ENCODE data around the gene ALDH3A2. TPM values are rescaled to one million over a fixed set of nuclear protein-coding genes. Genes with fewer than 3 reads are reported as not detected.

The ALDH3A2 gene
- total RNA-seq, 1 donor from 2014 or later = 138 TPM

- Mint-ChIP-seq H3K36me3 (no peaks in the 10 kb centered on the region), H3K27ac (no peak overlapping the region), H3K4me3 (no peak overlapping the region), H3K4me1 (peaks cover 49% of the 10 kb centered on the region), H3K27me3 (ENCODE audit: insufficient read depth, low read depth) (peaks cover 8% of the 10 kb centered on the region), H3K9me3 (no peaks in the 10 kb centered on the region)
- DNase-seq (ENCODE audit: low spot score) = no peak
- no peaks in the 10 kb centered on the region for H3K27me3 ChIP-seq
- no peak overlapping the region for H3K4me2 ChIP-seq
- no peak overlapping the region for H2AFZ ChIP-seq (replicated peaks)
- no peaks in the 10 kb centered on the region for H3K9me3 ChIP-seq (ENCODE audit: low read depth)
- no peaks in the 10 kb centered on the region for H4K20me1 ChIP-seq (ENCODE audit: low read depth)
- H3K79me2 ChIP-seq (ENCODE audit: low read depth) = no peaks in the 10 kb centered on the region
- H3F3A ChIP-seq (ENCODE audit: low read depth) = peaks cover 32% of the 10 kb centered on the region
- no peak overlapping the region for H3K27ac ChIP-seq
- peaks cover 50% of the 10 kb centered on the region for H3K4me1 ChIP-seq
- no peaks in the 10 kb centered on the region for H3K36me3 ChIP-seq
- no peak overlapping the region for H3K4me3 ChIP-seq
- no peak overlapping the region for H3K9ac ChIP-seq
- TF ChIP-seq EZH2phosphoT487 (IDR thresholded peaks at IDR 0.05) = no peak
- TF ChIP-seq, protein P1, sequence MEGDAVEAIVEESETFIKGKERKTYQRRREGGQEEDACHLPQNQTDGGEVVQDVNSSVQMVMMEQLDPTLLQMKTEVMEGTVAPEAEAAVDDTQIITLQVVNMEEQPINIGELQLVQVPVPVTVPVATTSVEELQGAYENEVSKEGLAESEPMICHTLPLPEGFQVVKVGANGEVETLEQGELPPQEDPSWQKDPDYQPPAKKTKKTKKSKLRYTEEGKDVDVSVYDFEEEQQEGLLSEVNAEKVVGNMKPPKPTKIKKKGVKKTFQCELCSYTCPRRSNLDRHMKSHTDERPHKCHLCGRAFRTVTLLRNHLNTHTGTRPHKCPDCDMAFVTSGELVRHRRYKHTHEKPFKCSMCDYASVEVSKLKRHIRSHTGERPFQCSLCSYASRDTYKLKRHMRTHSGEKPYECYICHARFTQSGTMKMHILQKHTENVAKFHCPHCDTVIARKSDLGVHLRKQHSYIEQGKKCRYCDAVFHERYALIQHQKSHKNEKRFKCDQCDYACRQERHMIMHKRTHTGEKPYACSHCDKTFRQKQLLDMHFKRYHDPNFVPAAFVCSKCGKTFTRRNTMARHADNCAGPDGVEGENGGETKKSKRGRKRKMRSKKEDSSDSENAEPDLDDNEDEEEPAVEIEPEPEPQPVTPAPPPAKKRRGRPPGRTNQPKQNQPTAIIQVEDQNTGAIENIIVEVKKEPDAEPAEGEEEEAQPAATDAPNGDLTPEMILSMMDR (IDR thresholded peaks at IDR 0.05) = no peak
Measured at GRCh38 chr17:19705201-19705600, 56.6 kb downstream of the ALDH3A2 start.

DNA sequence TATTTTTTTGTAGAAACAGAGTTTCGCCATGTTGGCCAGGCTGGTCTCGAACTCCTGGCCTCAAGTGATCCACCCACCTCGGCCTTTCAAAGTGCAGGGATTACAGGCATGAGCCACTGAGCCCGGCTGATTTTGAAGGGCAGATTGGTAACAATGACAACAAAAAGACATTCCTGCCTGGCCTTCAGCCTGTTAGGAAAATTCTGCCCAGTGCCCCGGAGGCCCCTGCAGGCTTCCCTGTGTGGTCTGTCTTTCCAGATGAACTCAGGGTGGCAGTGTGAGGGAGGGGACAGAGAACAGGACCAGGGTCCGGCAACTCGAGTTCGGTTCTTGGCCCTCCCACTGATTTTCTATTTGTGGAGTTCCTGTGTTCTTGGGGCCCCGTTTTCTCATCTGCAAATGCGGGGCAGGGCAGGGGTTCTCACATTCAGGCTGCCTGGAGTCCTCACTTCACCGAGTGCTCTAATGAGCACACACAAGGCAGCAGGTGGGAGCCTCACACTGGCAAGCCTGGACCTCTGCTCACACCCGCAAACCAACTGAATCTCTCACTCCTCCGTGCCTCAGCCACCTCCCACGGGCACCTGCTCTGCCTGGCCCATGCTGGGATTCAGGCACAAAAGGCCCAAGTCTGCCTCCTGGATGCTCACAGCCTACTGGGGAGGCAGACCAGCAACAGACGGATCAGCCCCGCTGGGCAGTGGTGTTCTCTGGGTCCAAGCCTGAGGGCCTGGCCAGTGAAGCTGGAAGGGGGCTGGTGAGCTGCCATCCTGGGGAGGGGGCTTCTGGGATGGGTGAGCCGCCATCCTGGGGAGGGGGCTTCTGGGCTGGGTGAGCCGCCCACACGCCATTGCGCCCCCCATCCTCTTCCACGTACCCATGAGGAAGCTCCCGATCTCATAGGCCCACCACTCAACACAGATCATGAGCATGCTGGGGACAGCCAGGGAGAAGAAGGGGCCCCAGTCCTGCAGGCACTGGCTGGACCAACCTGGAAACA, 57.5 kb downstream of the ALDH3A2 start:
- H3K4me1 Mint-ChIP-seq = peaks cover 49% of the 10 kb centered on the region

DNA sequence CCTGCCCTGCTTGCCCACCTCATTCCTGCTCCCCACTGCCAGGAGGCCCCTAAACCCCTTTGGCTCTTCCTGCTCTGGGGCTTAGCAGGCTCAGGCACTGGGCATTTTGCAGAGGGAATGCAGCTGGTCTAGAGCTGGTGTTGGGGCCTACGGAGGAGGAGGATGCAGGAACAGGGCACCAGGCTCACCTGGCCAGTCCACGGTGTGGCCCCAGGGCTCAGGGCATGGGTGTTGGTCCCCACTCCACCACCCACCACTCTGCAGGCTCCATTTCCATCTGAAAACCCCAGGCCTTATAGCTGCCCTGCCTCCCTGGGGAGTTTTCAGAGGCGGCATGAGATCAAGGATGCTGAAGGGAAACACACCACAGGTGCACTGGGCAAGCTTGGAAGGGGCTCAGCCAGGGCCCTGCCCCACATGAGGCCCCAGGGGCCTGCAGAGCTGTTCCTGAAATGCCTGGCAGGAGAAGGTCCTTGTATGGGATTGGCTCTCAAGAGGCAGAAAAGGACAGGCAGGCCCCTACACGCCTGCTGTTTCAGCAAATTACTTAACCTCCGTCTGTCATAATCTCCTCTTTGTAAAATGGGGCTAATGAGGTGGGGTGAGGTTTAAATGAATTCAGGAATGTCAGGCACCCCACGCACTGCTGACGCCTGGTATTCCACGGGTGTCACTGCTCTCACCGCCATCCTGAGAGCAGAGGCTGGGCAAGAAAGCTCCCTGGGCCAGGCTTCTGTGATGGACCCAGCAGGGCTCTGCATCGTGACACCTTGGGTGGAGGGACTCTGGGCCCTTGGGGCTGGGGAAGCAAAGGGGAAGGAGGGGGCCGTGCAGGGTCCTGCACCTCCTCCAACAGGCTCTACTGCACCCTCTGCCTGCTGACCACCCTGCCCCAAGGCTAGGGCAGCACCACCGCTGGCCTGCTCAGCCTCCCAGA, 58.5 kb downstream of the ALDH3A2 start:
- peaks cover 32% of the 10 kb centered on the region for H3F3A ChIP-seq (ENCODE audit: low read depth)
- Mint-ChIP-seq H3K4me1 (peaks cover 48% of the 10 kb centered on the region), H3K9me3 (no peaks in the 10 kb centered on the region), H3K27me3 (ENCODE audit: insufficient read depth, low read depth) (peaks cover 8% of the 10 kb centered on the region), H3K27ac (peak overlapping the region; percentile 57), H3K4me3 (no peak overlapping the region), H3K36me3 (no peaks in the 10 kb centered on the region)
- H3K27me3 ChIP-seq = no peaks in the 10 kb centered on the region
- H3K36me3 ChIP-seq = no peaks in the 10 kb centered on the region
- H2AFZ ChIP-seq (replicated peaks) = no peak overlapping the region
- TF ChIP-seq EZH2phosphoT487 (IDR thresholded peaks at IDR 0.05) (no peak), EZH2 (IDR thresholded peaks at IDR 0.05) (no peak)
- TF ChIP-seq, protein P1 (IDR thresholded peaks at IDR 0.05) = no peak
- no peaks in the 10 kb centered on the region for H3K9me3 ChIP-seq (ENCODE audit: low read depth)
- peak overlapping the region; percentile 61 for H3K4me2 ChIP-seq
- H3K4me3 ChIP-seq = no peak overlapping the region
- H4K20me1 ChIP-seq (ENCODE audit: low read depth) = no peaks in the 10 kb centered on the region
- H3K4me1 ChIP-seq = peaks cover 50% of the 10 kb centered on the region
- H3K79me2 ChIP-seq (ENCODE audit: low read depth) = no peaks in the 10 kb centered on the region
- H3K27ac ChIP-seq = peak overlapping the region; percentile 69
- peak; percentile 71 for DNase-seq (ENCODE audit: low spot score)
- no peak overlapping the region for H3K9ac ChIP-seq

More for the DNA sequence above, 57.5 kb downstream of the ALDH3A2 start:
- peaks cover 8% of the 10 kb centered on the region for H3K27me3 Mint-ChIP-seq (ENCODE audit: insufficient read depth, low read depth)
- no peak overlapping the region for H2AFZ ChIP-seq (replicated peaks)
- no peak overlapping the region for H3K9ac ChIP-seq
- no peaks in the 10 kb centered on the region for H3K36me3 ChIP-seq
- H3K9me3 ChIP-seq (ENCODE audit: low read depth) = no peaks in the 10 kb centered on the region
- H3K4me2 ChIP-seq = peak overlapping the region; percentile 61
- no peaks in the 10 kb centered on the region for H3K36me3 Mint-ChIP-seq
- no peak overlapping the region for H3K4me3 Mint-ChIP-seq
- DNase-seq (ENCODE audit: low spot score) = peak; percentile 70
- no peaks in the 10 kb centered on the region for H4K20me1 ChIP-seq (ENCODE audit: low read depth)
- no peak overlapping the region for H3K4me3 ChIP-seq
- no peaks in the 10 kb centered on the region for H3K27me3 ChIP-seq
- H3K4me1 ChIP-seq = peaks cover 50% of the 10 kb centered on the region
- peaks cover 32% of the 10 kb centered on the region for H3F3A ChIP-seq (ENCODE audit: low read depth)
- H3K27ac ChIP-seq = peak overlapping the region; percentile 76
- H3K27ac Mint-ChIP-seq = peak overlapping the region; percentile 57
- H3K9me3 Mint-ChIP-seq = no peaks in the 10 kb centered on the region
- H3K79me2 ChIP-seq (ENCODE audit: low read depth) = no peaks in the 10 kb centered on the region
- TF ChIP-seq EZH2phosphoT487 (IDR thresholded peaks at IDR 0.05) = no peak
- no peak for TF ChIP-seq EZH2 (IDR thresholded peaks at IDR 0.05)
- TF ChIP-seq, protein P1 (IDR thresholded peaks at IDR 0.05) = no peak

Data from neural progenitor cell (in vitro differentiated cells).